ENCODE data around the gene ROR2.

GRCh38 chr9:91825422-91825821, 124.6 kb downstream of the ROR2 start:
- TF ChIP-seq ISL1 (CRISPR knock-in tag; IDR thresholded peaks at IDR 0.05): no peak
- TF ChIP-seq ZFP3 (CRISPR knock-in tag; IDR thresholded peaks at IDR 0.05): no peak
- TF ChIP-seq ESRRG (CRISPR knock-in tag; IDR thresholded peaks at IDR 0.05): no peak

All from SK-N-SH treated with all-trans-retinoic acid at 6 μM for 48 hours (cell line).